Lower leg skin (tissue), 3 donors: ENCODE measurements around the gene GRIN1.

Experiments
- POLR2A ChIP-seq, 2 donors: fragments of 450-650 bp; IDR thresholded peaks; one replicate each; pipeline ENCODE4 v1.6.1; 2016 to 2017; ENCODE audit warnings: antibody characterized with exemption in 2 of 2, mild to moderate bottlenecking in 1 of 2, moderate library complexity in 1 of 2
- TF ChIP-seq, protein P1 (sequence below), 3 donors: fragments of 450-650 bp; IDR thresholded peaks; one replicate each; pipeline ENCODE4 v1.5.1; 2016; ENCODE audit warnings: antibody characterized with exemption in 3 of 3, mild to moderate bottlenecking in 3 of 3, moderate library complexity in 2 of 3

- no peak for TF ChIP-seq POLR2A (IDR thresholded peaks at IDR 0.05)
- TF ChIP-seq, protein P1, sequence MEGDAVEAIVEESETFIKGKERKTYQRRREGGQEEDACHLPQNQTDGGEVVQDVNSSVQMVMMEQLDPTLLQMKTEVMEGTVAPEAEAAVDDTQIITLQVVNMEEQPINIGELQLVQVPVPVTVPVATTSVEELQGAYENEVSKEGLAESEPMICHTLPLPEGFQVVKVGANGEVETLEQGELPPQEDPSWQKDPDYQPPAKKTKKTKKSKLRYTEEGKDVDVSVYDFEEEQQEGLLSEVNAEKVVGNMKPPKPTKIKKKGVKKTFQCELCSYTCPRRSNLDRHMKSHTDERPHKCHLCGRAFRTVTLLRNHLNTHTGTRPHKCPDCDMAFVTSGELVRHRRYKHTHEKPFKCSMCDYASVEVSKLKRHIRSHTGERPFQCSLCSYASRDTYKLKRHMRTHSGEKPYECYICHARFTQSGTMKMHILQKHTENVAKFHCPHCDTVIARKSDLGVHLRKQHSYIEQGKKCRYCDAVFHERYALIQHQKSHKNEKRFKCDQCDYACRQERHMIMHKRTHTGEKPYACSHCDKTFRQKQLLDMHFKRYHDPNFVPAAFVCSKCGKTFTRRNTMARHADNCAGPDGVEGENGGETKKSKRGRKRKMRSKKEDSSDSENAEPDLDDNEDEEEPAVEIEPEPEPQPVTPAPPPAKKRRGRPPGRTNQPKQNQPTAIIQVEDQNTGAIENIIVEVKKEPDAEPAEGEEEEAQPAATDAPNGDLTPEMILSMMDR (IDR thresholded peaks at IDR 0.05) = no peak
Measured at GRCh38 chr9:137160054-137160425, 21.1 kb downstream of the GRIN1 start.
